ENCODE results near the gene EXTL1. TPM values are rescaled to one million over a fixed set of nuclear protein-coding genes. Genes with fewer than 3 reads are reported as not detected.
"Not testable (repeated sequence)": the region's sequence is repeated elsewhere in the genome, so short reads cannot be mapped to it uniquely, and the experiment has no call there.

EXTL1 gene
- total RNA-seq, 4 donors from 2014 or later: 0.08 to 0.81 (median 0.31) TPM; not detected in 1

DNA sequence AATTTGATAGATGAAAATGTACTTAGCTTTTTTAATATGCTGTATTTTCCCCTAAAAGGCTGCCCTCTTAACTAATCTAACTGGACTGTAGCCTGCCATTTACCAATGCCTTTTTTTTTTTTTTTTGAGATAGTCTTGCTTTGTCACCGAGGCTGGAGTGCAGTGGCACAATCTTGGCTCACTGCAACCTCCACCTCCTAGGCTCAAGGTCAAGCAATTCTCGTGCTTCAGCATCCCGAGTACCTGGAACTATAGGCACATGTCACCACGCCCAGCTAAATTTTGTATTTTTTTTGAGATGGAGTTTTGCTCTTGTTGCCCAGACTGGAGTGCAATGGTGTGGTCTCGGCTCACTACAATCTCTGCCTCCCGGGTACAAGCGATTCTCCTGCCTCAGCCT, 42.4 kb upstream of the EXTL1 start:
- no peak for ATAC-seq
- H3K4me3 ChIP-seq: no peak overlapping the region
- WGBS, 2 donors (ENCODE audit: low coverage in 1 of 2): 67 to 82% methylated on average over 3 to 7 of the region's 7 CpGs
- peaks cover 5 to 97% of the 10 kb centered on the region in 2 donors for H3K36me3 ChIP-seq
- H3K27ac ChIP-seq: no peak overlapping the region
- no peaks in the 10 kb centered on the region for H3K4me1 ChIP-seq
- H3K27me3 ChIP-seq: no peaks in the 10 kb centered on the region
- H3K9me3 ChIP-seq: no peaks in the 10 kb centered on the region
- TF ChIP-seq EP300 (IDR thresholded peaks at IDR 0.05): no peak
- TF ChIP-seq, protein P1, sequence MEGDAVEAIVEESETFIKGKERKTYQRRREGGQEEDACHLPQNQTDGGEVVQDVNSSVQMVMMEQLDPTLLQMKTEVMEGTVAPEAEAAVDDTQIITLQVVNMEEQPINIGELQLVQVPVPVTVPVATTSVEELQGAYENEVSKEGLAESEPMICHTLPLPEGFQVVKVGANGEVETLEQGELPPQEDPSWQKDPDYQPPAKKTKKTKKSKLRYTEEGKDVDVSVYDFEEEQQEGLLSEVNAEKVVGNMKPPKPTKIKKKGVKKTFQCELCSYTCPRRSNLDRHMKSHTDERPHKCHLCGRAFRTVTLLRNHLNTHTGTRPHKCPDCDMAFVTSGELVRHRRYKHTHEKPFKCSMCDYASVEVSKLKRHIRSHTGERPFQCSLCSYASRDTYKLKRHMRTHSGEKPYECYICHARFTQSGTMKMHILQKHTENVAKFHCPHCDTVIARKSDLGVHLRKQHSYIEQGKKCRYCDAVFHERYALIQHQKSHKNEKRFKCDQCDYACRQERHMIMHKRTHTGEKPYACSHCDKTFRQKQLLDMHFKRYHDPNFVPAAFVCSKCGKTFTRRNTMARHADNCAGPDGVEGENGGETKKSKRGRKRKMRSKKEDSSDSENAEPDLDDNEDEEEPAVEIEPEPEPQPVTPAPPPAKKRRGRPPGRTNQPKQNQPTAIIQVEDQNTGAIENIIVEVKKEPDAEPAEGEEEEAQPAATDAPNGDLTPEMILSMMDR (IDR thresholded peaks at IDR 0.05): no peak
- TF ChIP-seq POLR2AphosphoS5 (IDR thresholded peaks at IDR 0.05): no peak
- TF ChIP-seq POLR2A (IDR thresholded peaks at IDR 0.05): no peak

DNA sequence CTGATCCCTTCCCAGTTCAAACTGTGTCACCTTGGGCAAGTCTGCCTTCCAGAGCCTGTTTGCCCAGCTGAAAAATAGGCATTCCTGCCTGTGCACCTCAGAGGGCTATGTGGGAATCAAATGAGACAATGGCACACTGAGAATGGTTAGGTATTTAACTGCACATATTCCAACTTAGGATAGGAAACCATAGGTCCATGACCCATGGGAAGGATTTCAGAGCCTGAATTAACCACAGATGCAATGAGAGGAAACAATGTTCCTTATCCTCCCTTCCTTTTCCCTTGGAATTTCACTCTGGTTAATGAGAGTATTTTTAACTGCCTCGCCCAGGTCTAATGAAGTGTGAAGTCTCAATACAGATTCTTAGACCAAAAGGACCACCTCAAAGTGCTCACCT, 36.4 kb upstream of the EXTL1 start:
- H3K27me3 ChIP-seq: no peaks in the 10 kb centered on the region
- H3K27ac ChIP-seq: no peak overlapping the region
- ATAC-seq: no peak
- H3K4me1 ChIP-seq: no peaks in the 10 kb centered on the region
- no peaks in the 10 kb centered on the region for H3K9me3 ChIP-seq
- TF ChIP-seq, protein P1 (IDR thresholded peaks at IDR 0.05): no peak
- TF ChIP-seq POLR2AphosphoS5 (IDR thresholded peaks at IDR 0.05) (no peak), POLR2A (IDR thresholded peaks at IDR 0.05) (no peak), EP300 (IDR thresholded peaks at IDR 0.05) (no peak)
- H3K4me3 ChIP-seq: no peak overlapping the region
- peaks cover 5 to 96% of the 10 kb centered on the region in 2 donors for H3K36me3 ChIP-seq
- WGBS, 2 donors (ENCODE audit: low coverage in 1 of 2): 100% methylated on average over 1 of the region's 1 CpG

DNA sequence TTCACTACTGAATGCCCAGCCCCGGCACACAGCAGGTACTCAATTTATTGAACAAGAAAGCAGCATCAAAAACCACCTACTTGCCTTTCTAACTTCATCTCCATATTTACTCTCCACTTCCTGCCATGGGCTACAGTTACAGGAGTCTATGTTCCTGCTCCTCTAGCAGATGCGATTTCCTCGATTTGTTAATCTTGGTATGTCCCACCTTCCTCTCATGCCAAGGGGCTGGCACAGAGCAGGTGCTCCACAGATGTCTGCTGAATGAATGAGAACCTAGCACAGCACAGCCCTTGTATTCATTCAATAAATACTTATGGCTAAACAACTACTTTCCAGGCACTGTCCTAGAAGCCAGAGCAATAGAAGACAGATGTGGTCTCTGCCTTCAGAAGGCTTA, 35.9 kb upstream of the EXTL1 start:
- no peak overlapping the region for H3K27ac ChIP-seq
- WGBS, 2 donors (ENCODE audit: low coverage in 1 of 2): 100% methylated on average over 2 to 3 of the region's 3 CpGs
- peaks cover 5 to 96% of the 10 kb centered on the region in 2 donors for H3K36me3 ChIP-seq

DNA sequence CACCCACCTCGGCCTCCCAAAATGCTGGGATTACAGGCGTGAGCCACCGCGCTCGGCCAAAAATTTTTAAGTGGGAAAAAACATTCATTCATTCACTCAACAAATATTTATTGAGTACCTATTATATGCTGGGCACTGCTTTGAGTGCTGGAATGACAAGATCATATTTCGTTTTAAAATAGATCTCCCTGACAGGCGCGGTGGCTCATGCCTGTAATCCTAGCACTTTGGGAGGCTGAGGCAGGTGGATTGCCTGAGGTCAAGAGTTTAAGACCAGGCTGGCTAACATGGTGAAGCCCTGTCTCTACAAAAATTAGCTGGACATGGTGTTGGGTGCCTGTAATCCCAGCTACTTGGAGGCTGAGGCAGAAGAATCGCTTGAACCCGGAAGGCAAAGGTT, 34.8 kb upstream of the EXTL1 start:
- not testable (repeated sequence) for H3K4me3 ChIP-seq, H3K27me3 ChIP-seq, H3K4me1 ChIP-seq, H3K27ac ChIP-seq, H3K9me3 ChIP-seq, ATAC-seq
- 96 to 100% methylated on average over 5 to 9 of the region's 10 CpGs for WGBS, 2 donors (ENCODE audit: low coverage in 1 of 2)
- H3K36me3 ChIP-seq: peaks cover 5 to 91% of the 10 kb centered on the region in 2 donors

More for the DNA sequence above, 35.9 kb upstream of the EXTL1 start:
- ATAC-seq: no peak
- Histone ChIP-seq H3K4me1 (no peaks in the 10 kb centered on the region), H3K4me3 (no peak overlapping the region), H3K9me3 (no peaks in the 10 kb centered on the region), H3K27me3 (no peaks in the 10 kb centered on the region)
- TF ChIP-seq, protein P1 (IDR thresholded peaks at IDR 0.05): no peak
- TF ChIP-seq POLR2AphosphoS5 (IDR thresholded peaks at IDR 0.05) (no peak), EP300 (IDR thresholded peaks at IDR 0.05) (no peak), POLR2A (IDR thresholded peaks at IDR 0.05) (no peak)

DNA sequence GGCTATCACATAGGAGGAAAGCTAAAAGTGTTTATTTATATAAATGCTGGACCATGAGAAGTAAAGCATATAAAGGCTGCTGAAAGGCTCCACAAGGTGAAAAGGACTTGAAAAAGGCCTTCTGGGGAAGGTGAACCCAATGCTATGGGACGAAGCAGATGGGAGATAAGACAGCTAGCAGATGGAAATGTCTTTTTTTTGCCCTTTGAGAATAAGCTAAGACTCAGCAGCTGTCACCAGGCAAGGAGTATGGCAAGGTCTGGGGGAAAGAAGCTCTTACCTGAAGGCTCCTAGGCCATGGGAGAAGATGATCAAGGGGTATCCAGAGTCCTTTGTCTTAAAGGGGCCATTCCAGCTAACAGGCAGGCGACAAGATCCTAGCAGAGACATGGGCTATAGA, 33.6 kb upstream of the EXTL1 start:
- H3K27me3 ChIP-seq: no peaks in the 10 kb centered on the region
- TF ChIP-seq, protein P1 (IDR thresholded peaks at IDR 0.05): no peak
- TF ChIP-seq POLR2A (IDR thresholded peaks at IDR 0.05): no peak
- no peak for TF ChIP-seq EP300 (IDR thresholded peaks at IDR 0.05)
- no peak for TF ChIP-seq POLR2AphosphoS5 (IDR thresholded peaks at IDR 0.05)
- no peaks in the 10 kb centered on the region for H3K9me3 ChIP-seq
- no peak for ATAC-seq
- no peak overlapping the region for H3K27ac ChIP-seq
- H3K36me3 ChIP-seq: peaks cover 3 to 85% of the 10 kb centered on the region in 2 donors
- no peak overlapping the region for H3K4me3 ChIP-seq
- 91% methylated on average over 2 of the region's 2 CpGs; no CpG with 5 or more reads in 1 of the 2 donors for WGBS, 2 donors (ENCODE audit: low coverage in 1 of 2)
- H3K4me1 ChIP-seq: no peaks in the 10 kb centered on the region
